ENCODE results near the gene LMX1A. TPM values are rescaled to one million over a fixed set of nuclear protein-coding genes. Genes with fewer than 3 reads are reported as not detected.

LMX1A gene
- total RNA-seq, 2 experiments from 2014 or later = not detected

GRCh38 chr1:165172666-165173065 lies 183.8 kb downstream of the LMX1A start:
- Mint-ChIP-seq H3K4me1 (ENCODE audit: low read depth) (no peaks in the 10 kb centered on the region), H3K27ac (no peak overlapping the region), H3K36me3 (ENCODE audit: low read depth) (no peaks in the 10 kb centered on the region), H3K27me3 (peaks cover 21% of the 10 kb centered on the region), H3K4me3 (no peak overlapping the region), H3K9me3 (no peaks in the 10 kb centered on the region)
- Histone ChIP-seq H3K27ac (ENCODE audit: low read depth in 1 of 2, low read length in 2 of 2) (no peak overlapping the region), H3K9me3 (ENCODE audit: control insufficient read depth in 1 of 2, insufficient read depth in 1 of 2, low read length in 2 of 2) (no peaks in the 10 kb centered on the region), H3K4me1 (ENCODE audit: insufficient read depth, low read length) (no peaks in the 10 kb centered on the region), H3K36me3 (ENCODE audit: insufficient read depth, low read length) (no peaks in the 10 kb centered on the region), H3K27me3 (ENCODE audit: control insufficient read depth in 1 of 2, insufficient read depth in 2 of 2, low read length in 2 of 2) (no peaks in the 10 kb centered on the region), H3K4me3 (ENCODE audit: low read length) (no peak overlapping the region)
- ChIA-PET CTCF (interaction anchor here (0.6 kb wide), 1 partner anchor 1175 kb away, joined by 5 read pairs; no protein-coding TSS in a partner anchor), POLR2A (no interaction called here)
- DNase-seq (no peak), ATAC-seq (ENCODE audit: poor library complexity) (no peak)
- intact Hi-C loops (cut with DNase I, micrococcal nuclease) = no loop called here
- no peak for TF ChIP-seq CTCF (IDR thresholded peaks at IDR 0.05)

GRCh38 chr1:165169729-165170128 lies 186.8 kb downstream of the LMX1A start:
- CTCF ChIA-PET = no interaction called here
- H3K4me3 Mint-ChIP-seq = no peak overlapping the region
- H3K27me3 Mint-ChIP-seq = peaks cover 28% of the 10 kb centered on the region
- H3K36me3 Mint-ChIP-seq (ENCODE audit: low read depth) = no peaks in the 10 kb centered on the region
- no peak overlapping the region for H3K4me3 ChIP-seq (ENCODE audit: low read length)
- intact Hi-C loops (cut with DNase I, micrococcal nuclease) = no loop called here
- no peaks in the 10 kb centered on the region for H3K27me3 ChIP-seq (ENCODE audit: control insufficient read depth in 1 of 2, insufficient read depth in 2 of 2, low read length in 2 of 2)
- no peaks in the 10 kb centered on the region for H3K9me3 Mint-ChIP-seq
- no peaks in the 10 kb centered on the region for H3K4me1 ChIP-seq (ENCODE audit: insufficient read depth, low read length)
- no peak overlapping the region for H3K27ac Mint-ChIP-seq
- no peak for TF ChIP-seq CTCF (IDR thresholded peaks at IDR 0.05)
- H3K27ac ChIP-seq (ENCODE audit: low read depth in 1 of 2, low read length in 2 of 2) = no peak overlapping the region
- POLR2A ChIA-PET = no interaction called here
- ATAC-seq (ENCODE audit: poor library complexity) (no peak), DNase-seq (no peak)
- H3K4me1 Mint-ChIP-seq (ENCODE audit: low read depth) = no peaks in the 10 kb centered on the region
- no peaks in the 10 kb centered on the region for H3K36me3 ChIP-seq (ENCODE audit: insufficient read depth, low read length)
- H3K9me3 ChIP-seq (ENCODE audit: control insufficient read depth in 1 of 2, insufficient read depth in 1 of 2, low read length in 2 of 2) = peaks cover 0 to 4% of the 10 kb centered on the region in 2 experiments

GRCh38 chr1:165169028-165169427 lies 187.5 kb downstream of the LMX1A start:
- Mint-ChIP-seq H3K27me3 (peaks cover 24% of the 10 kb centered on the region), H3K4me1 (ENCODE audit: low read depth) (no peaks in the 10 kb centered on the region), H3K4me3 (no peak overlapping the region), H3K27ac (no peak overlapping the region), H3K36me3 (ENCODE audit: low read depth) (no peaks in the 10 kb centered on the region), H3K9me3 (no peaks in the 10 kb centered on the region)
- ATAC-seq (ENCODE audit: poor library complexity) = no peak
- H3K27ac ChIP-seq (ENCODE audit: low read depth in 1 of 2, low read length in 2 of 2) = no peak overlapping the region
- intact Hi-C loops (cut with DNase I, micrococcal nuclease) = no loop called here
- H3K4me1 ChIP-seq (ENCODE audit: insufficient read depth, low read length) = no peaks in the 10 kb centered on the region
- CTCF ChIA-PET = no interaction called here
- H3K4me3 ChIP-seq (ENCODE audit: low read length) = no peak overlapping the region
- no peaks in the 10 kb centered on the region for H3K27me3 ChIP-seq (ENCODE audit: control insufficient read depth in 1 of 2, insufficient read depth in 2 of 2, low read length in 2 of 2)
- DNase-seq = no peak
- H3K36me3 ChIP-seq (ENCODE audit: insufficient read depth, low read length) = no peaks in the 10 kb centered on the region
- POLR2A ChIA-PET = no interaction called here
- TF ChIP-seq CTCF (IDR thresholded peaks at IDR 0.05) = no peak
- peaks cover 0 to 4% of the 10 kb centered on the region in 2 experiments for H3K9me3 ChIP-seq (ENCODE audit: control insufficient read depth in 1 of 2, insufficient read depth in 1 of 2, low read length in 2 of 2)
